PC-3 (cell line): ENCODE data around the gene LAGE3. TPM values are rescaled to one million over a fixed set of nuclear protein-coding genes. Genes with fewer than 3 reads are reported as not detected.

Source experiments
- ATAC-seq: fragments of 200-7000 bp; cut with Tn5 transposase; 2 replicates; pipeline ENCODE4 v1.9.1; 2020; ENCODE audit warnings: mild to moderate bottlenecking, moderate library complexity
- BruUV-seq: library from RNA; stranded (reverse); fragments of 400-500 nt; replicated peaks from 2 replicates; lab custom pipeline; 2021; lab: Mats Ljungman, UMichigan
- CTCF ChIA-PET: fragments of 300-600 bp; sonication (Branson Sonifier 250); formaldehyde crosslinking; loops from one replicate; lab custom pipeline; 2022; ENCODE audit warnings: antibody characterized with exemption; lab: Charles Lee
- POLR2A ChIA-PET: fragments of 300-600 bp; sonication (Branson Sonifier 250); formaldehyde crosslinking; loops from one replicate; lab custom pipeline; 2022; ENCODE audit warnings: antibody characterized with exemption; ENCODE audit not compliant: unreplicated experiment; lab: Charles Lee
- DNase-seq: peaks from one replicate; pipeline ENCODE4 v3.0.0-alpha.2; 2015
- H2AFZ ChIP-seq: fragments of 300-600 bp; sonication (generic); 2 replicates; pipeline ENCODE4 v1.6.0; 2016; ENCODE audit warnings: antibody characterized with exemption, low read length
- H3F3A ChIP-seq: fragments of 300-600 bp; sonication (generic); one replicate; pipeline ENCODE4 v1.6.0; 2017; ENCODE audit warnings: antibody characterized with exemption, low read length, control low read depth, mild to moderate bottlenecking; ENCODE audit not compliant: unreplicated experiment
- H3K27ac ChIP-seq: fragments of 300-600 bp; sonication (generic); 2 replicates; pipeline ENCODE4 v1.5.1; 2016; ENCODE audit warnings: mild to moderate bottlenecking, low read length
- H3K27me3 ChIP-seq: fragments of 300-600 bp; sonication (generic); 2 replicates; pipeline ENCODE4 v1.6.1; 2016; ENCODE audit warnings: low read length, mixed read lengths
- H3K36me3 ChIP-seq: fragments of 300-600 bp; sonication (generic); 2 replicates; pipeline ENCODE4 v1.6.1; 2016; ENCODE audit warnings: low read depth, mixed run types, low read length, mixed read lengths
- H3K4me1 ChIP-seq: fragments of 300-600 bp; sonication (generic); 2 replicates; pipeline ENCODE4 v1.5.1; 2016; ENCODE audit warnings: low read length; ENCODE audit not compliant: insufficient read depth
- H3K4me2 ChIP-seq: fragments of 300-600 bp; sonication (generic); 2 replicates; pipeline ENCODE4 v1.6.0; 2016; ENCODE audit warnings: low read length
- H3K4me3 ChIP-seq: fragments of 300-600 bp; sonication (generic); 2 replicates; pipeline ENCODE4 v1.5.1; 2016; ENCODE audit warnings: mild to moderate bottlenecking, low read length, mixed read lengths
- H3K79me2 ChIP-seq: fragments of 300-600 bp; sonication (generic); 2 replicates; pipeline ENCODE4 v1.6.1; 2017; ENCODE audit warnings: low read length, mixed read lengths
- H3K9ac ChIP-seq: fragments of 300-600 bp; sonication (generic); 2 replicates; pipeline ENCODE4 v1.6.0; 2016; ENCODE audit warnings: mild to moderate bottlenecking, low read length
- H3K9me2 ChIP-seq: fragments of 300-600 bp; sonication (generic); replicated peaks from 2 replicates; pipeline ENCODE4 v1.6.1; 2016; ENCODE audit warnings: mixed run types, low read length, mixed read lengths
- H3K9me3 ChIP-seq: fragments of 300-600 bp; sonication (generic); 2 replicates; pipeline ENCODE4 v1.6.1; 2016; ENCODE audit warnings: low read length, mixed read lengths
- H4K20me1 ChIP-seq: fragments of 300-600 bp; sonication (generic); 2 replicates; pipeline ENCODE4 v1.6.1; 2016; ENCODE audit warnings: low read length, mixed read lengths
- EZH2 ChIP-seq: fragments of 300-600 bp; sonication (generic); IDR thresholded peaks from one replicate; pipeline ENCODE4 v1.6.1; 2017; ENCODE audit warnings: antibody characterized with exemption, mild to moderate bottlenecking, low read length; ENCODE audit not compliant: unreplicated experiment
- EZH2phosphoT487 ChIP-seq: fragments of 300-600 bp; sonication (generic); IDR thresholded peaks from 2 replicates; pipeline ENCODE4 v1.6.1; 2018; ENCODE audit warnings: mild to moderate bottlenecking, antibody characterized with exemption, low read length, borderline replicate concordance
- intact Hi-C: fragments of 100-400 bp; cut with micrococcal nuclease; formaldehyde crosslinking; loops from 2 replicates; pipeline ENCODE4 v1.9.0; 2023
- total RNA-seq: library from RNA; depleted of rRNA; stranded (reverse); fragments of >200 nt; gene quantifications from 2 replicates; pipeline ENCODE4 v1.2.3, GENCODE V29; 2014
- TF ChIP-seq, protein P1 (sequence below): fragments of 300-600 bp; sonication (generic); conservative IDR thresholded peaks from 2 replicates; pipeline ENCODE4 v1.5.1; 2017; ENCODE audit warnings: antibody characterized with exemption, low read depth, mild to moderate bottlenecking, low read length

The LAGE3 gene
- total RNA-seq, 1 experiment from 2014 or later = 87.4 TPM

DNA sequence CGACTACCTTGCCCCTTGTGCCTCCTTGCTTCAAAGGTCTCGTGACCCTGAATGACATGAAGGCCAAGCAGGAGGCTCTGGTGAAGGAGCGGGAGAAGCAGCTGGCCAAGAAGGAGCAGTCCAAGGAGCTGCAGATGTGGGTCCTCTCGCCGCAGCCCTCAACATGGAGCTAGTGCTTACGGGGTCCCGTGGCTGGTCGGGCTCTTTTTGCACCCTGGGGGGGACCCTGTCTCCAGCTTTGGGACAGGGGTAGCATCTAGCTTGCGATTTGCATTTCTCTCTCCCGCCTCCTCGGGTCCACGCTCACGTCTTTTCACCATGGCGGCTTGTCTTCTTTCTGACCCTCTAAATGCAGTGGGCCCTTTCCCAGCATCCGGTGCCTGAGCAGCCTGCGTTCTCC lies 33.3 kb downstream of the LAGE3 start:
- Histone ChIP-seq H3K27me3 (no peaks in the 10 kb centered on the region), H3K9me3 (no peaks in the 10 kb centered on the region), H3K9me2 (no peaks in the 10 kb centered on the region), H3K4me1 (peaks cover 23% of the 10 kb centered on the region), H2AFZ (no peak overlapping the region), H3K9ac (no peak overlapping the region), H3K4me2 (no peak overlapping the region), H3K27ac (no peak overlapping the region), H3K4me3 (no peak overlapping the region), H4K20me1 (no peaks in the 10 kb centered on the region), H3F3A (no peaks in the 10 kb centered on the region), H3K79me2 (peaks cover 18% of the 10 kb centered on the region), H3K36me3 (peaks cover 10% of the 10 kb centered on the region; the same call in 1 of the 2 replicates)
- intact Hi-C loops = no loop called here
- ATAC-seq (no peak), DNase-seq (no peak)
- ChIA-PET POLR2A (no interaction called here), CTCF (no interaction called here)
- no TSS peak for BruUV-seq
- TF ChIP-seq, protein P1, sequence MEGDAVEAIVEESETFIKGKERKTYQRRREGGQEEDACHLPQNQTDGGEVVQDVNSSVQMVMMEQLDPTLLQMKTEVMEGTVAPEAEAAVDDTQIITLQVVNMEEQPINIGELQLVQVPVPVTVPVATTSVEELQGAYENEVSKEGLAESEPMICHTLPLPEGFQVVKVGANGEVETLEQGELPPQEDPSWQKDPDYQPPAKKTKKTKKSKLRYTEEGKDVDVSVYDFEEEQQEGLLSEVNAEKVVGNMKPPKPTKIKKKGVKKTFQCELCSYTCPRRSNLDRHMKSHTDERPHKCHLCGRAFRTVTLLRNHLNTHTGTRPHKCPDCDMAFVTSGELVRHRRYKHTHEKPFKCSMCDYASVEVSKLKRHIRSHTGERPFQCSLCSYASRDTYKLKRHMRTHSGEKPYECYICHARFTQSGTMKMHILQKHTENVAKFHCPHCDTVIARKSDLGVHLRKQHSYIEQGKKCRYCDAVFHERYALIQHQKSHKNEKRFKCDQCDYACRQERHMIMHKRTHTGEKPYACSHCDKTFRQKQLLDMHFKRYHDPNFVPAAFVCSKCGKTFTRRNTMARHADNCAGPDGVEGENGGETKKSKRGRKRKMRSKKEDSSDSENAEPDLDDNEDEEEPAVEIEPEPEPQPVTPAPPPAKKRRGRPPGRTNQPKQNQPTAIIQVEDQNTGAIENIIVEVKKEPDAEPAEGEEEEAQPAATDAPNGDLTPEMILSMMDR = no peak
- TF ChIP-seq EZH2 (no peak), EZH2phosphoT487 (no peak)

- Histone ChIP-seq H3K4me3 (peak overlapping the region; percentile 93), H3K9me2 (no peaks in the 10 kb centered on the region), H4K20me1 (no peaks in the 10 kb centered on the region), H3K36me3 (peaks cover 4% of the 10 kb centered on the region; the same call in 1 of the 2 replicates), H3K9me3 (no peaks in the 10 kb centered on the region), H3K4me1 (peaks cover 23% of the 10 kb centered on the region), H3K27ac (no peak overlapping the region), H3K9ac (peak overlapping the region; percentile 85), H3K4me2 (peak overlapping the region; percentile 93), H2AFZ (peak overlapping the region; percentile 74; the same call in 1 of the 2 replicates), H3K27me3 (no peaks in the 10 kb centered on the region), H3F3A (no peaks in the 10 kb centered on the region), H3K79me2 (peaks cover 27% of the 10 kb centered on the region)
- ChIA-PET CTCF (no interaction called here), POLR2A (no interaction called here)
- ATAC-seq (no peak), DNase-seq (no peak)
- TF ChIP-seq, protein P1 = no peak
- no peak for TF ChIP-seq EZH2phosphoT487
- no peak for TF ChIP-seq EZH2
- intact Hi-C loops = loop anchor here (5.0 kb wide), 1 partner anchor 32 kb away; the partner anchor contains the start of gene LAGE3
- BruUV-seq = no TSS peak
These were observed 34.3 kb downstream of the LAGE3 start for GRCh38 chrX:154444755-154445246.
